ENCODE data around the gene CLPX. TPM values are rescaled to one million over a fixed set of nuclear protein-coding genes. Genes with fewer than 3 reads are reported as not detected.
"Not testable (repeated sequence)": the region's sequence is repeated elsewhere in the genome, so short reads cannot be mapped to it uniquely, and the experiment has no call there.

CLPX gene
- total and polyA plus RNA-seq, 7 experiments from 2014 or later: 33.4 to 56.3 (median 37.0) TPM

GRCh38 chr15:65184305-65184867, 756 bp downstream of the CLPX start:
- ChIA-PET POLR2A (interaction anchor here (0.6 to 3.4 kb wide), 5 partner anchors 102 to 291 kb away, joined by 3 to 32 read pairs (median 15); partner anchors contain the start of genes PARP16 and RNU5B-1), CTCF (no interaction called here)
- H3K36me3 ChIP-seq (ENCODE audit: control insufficient read depth in 2 of 3, insufficient read depth in 3 of 3, low read length in 3 of 3): peaks cover 0 to 20% (median 0%) of the 10 kb centered on the region in 3 experiments
- peaks cover 0 to 8% (median 0%) of the 10 kb centered on the region in 5 donors for H3K36me3 Mint-ChIP-seq
- H3K9me3 Mint-ChIP-seq: peaks cover 0 to 2% (median 0%) of the 10 kb centered on the region in 11 donors
- peak in 6 of 9 donors; percentile 13 to 55 (median 26) for DNase-seq
- no peaks in the 10 kb centered on the region for H3K9me3 ChIP-seq (ENCODE audit: control insufficient read depth in 2 of 3, low read length in 3 of 3)
- H3K4me3 Mint-ChIP-seq: peak overlapping the region; percentile 89 to 96 (median 94)
- H3K4me1 ChIP-seq (ENCODE audit: control insufficient read depth in 2 of 2, insufficient read depth in 2 of 2, low read length in 2 of 2): peaks cover 4% of the 10 kb centered on the region in 2 donors
- H3K4me3 ChIP-seq (ENCODE audit: low read length): peak overlapping the region; percentile 85
- intact Hi-C loops (cut with micrococcal nuclease): loop anchor here (2.0 to 10.0 kb wide), 3 partner anchors 120 to 1910 kb away; partner anchors contain the start of genes APH1B (in 1 of the 2), RNU5B-1 (in 1 of the 2) and TRIP4 (in 1 of the 2)
- H3K4me1 Mint-ChIP-seq: peaks cover 14 to 47% (median 37%) of the 10 kb centered on the region in 7 donors
- no peak for ATAC-seq
- no peaks in the 10 kb centered on the region for H3K27me3 Mint-ChIP-seq
- H3K27ac Mint-ChIP-seq: peak overlapping the region; percentile 86 to 97 (median 96)
- H3K27ac ChIP-seq (ENCODE audit: low read depth, low read length): peak overlapping the region; percentile 93
- H3K27me3 ChIP-seq (ENCODE audit: control insufficient read depth in 2 of 2, insufficient read depth in 2 of 2, low read length in 2 of 2): no peaks in the 10 kb centered on the region

- no peaks in the 10 kb centered on the region for H3K27me3 ChIP-seq (ENCODE audit: control insufficient read depth in 2 of 2, insufficient read depth in 2 of 2, low read length in 2 of 2)
- CTCF ChIA-PET: no interaction called here
- intact Hi-C loops (cut with micrococcal nuclease): loop anchor here (2.0 to 10.0 kb wide), 3 partner anchors 121 to 1909 kb away; partner anchors contain the start of genes APH1B (in 1 of the 2), RNU5B-1 (in 1 of the 2) and TRIP4 (in 1 of the 2)
- H3K4me3 ChIP-seq (ENCODE audit: low read length): peak overlapping the region; percentile 85
- no peaks in the 10 kb centered on the region for H3K9me3 ChIP-seq (ENCODE audit: control insufficient read depth in 2 of 3, low read length in 3 of 3)
- peaks cover 0 to 21% (median 4%) of the 10 kb centered on the region in 3 experiments for H3K36me3 ChIP-seq (ENCODE audit: control insufficient read depth in 2 of 3, insufficient read depth in 3 of 3, low read length in 3 of 3)
- DNase-seq (no peak), ATAC-seq (no peak)
- no peaks in the 10 kb centered on the region for H3K27me3 Mint-ChIP-seq
- POLR2A ChIA-PET: interaction anchor here (0.6 to 3.4 kb wide), 3 partner anchors 102 to 290 kb away, joined by 3 to 32 read pairs (median 3); partner anchors contain the start of gene PARP16
- peaks cover 0 to 2% (median 0%) of the 10 kb centered on the region in 11 donors for H3K9me3 Mint-ChIP-seq
- H3K4me1 Mint-ChIP-seq: peaks cover 14 to 51% (median 39%) of the 10 kb centered on the region in 7 donors
- peaks cover 0 to 8% (median 0%) of the 10 kb centered on the region in 5 donors for H3K36me3 Mint-ChIP-seq
- H3K4me3 Mint-ChIP-seq: peak overlapping the region; percentile 89 to 96 (median 94)
- peaks cover 4% of the 10 kb centered on the region in 2 donors for H3K4me1 ChIP-seq (ENCODE audit: control insufficient read depth in 2 of 2, insufficient read depth in 2 of 2, low read length in 2 of 2)
- H3K27ac ChIP-seq (ENCODE audit: low read depth, low read length): peak overlapping the region; percentile 93
- H3K27ac Mint-ChIP-seq: peak overlapping the region; percentile 86 to 97 (median 96)
Measured at GRCh38 chr15:65183865-65184159, 1.3 kb downstream of the CLPX start.

GRCh38 chr15:65182538-65182937, 2.6 kb downstream of the CLPX start:
- ATAC-seq (no peak), DNase-seq (no peak)
- H3K27ac Mint-ChIP-seq: peak overlapping the region in 7 of 9 donors; percentile 33 to 96 (median 90)
- ChIA-PET CTCF (interaction anchor here (0.6 kb wide), 1 partner anchor 126 kb away, joined by 3 read pairs; no protein-coding TSS in a partner anchor), POLR2A (interaction anchor here (1.0 to 1.6 kb wide), 2 partner anchors 104 to 122 kb away, joined by 4 to 8 read pairs; partner anchors contain the start of genes PARP16 and RNU5B-1)
- no peak overlapping the region for H3K27ac ChIP-seq (ENCODE audit: low read depth, low read length)
- peaks cover 14 to 53% (median 41%) of the 10 kb centered on the region in 7 donors for H3K4me1 Mint-ChIP-seq
- no peaks in the 10 kb centered on the region for H3K27me3 Mint-ChIP-seq
- no peaks in the 10 kb centered on the region for H3K27me3 ChIP-seq (ENCODE audit: control insufficient read depth in 2 of 2, insufficient read depth in 2 of 2, low read length in 2 of 2)
- H3K9me3 ChIP-seq (ENCODE audit: control insufficient read depth in 2 of 3, low read length in 3 of 3): no peaks in the 10 kb centered on the region
- H3K36me3 Mint-ChIP-seq: peaks cover 0 to 8% (median 0%) of the 10 kb centered on the region in 5 donors
- H3K4me3 Mint-ChIP-seq: peak overlapping the region; percentile 89 to 96 (median 94)
- intact Hi-C loops (cut with micrococcal nuclease): loop anchor here in 1 of 2 donors (10.0 kb wide), 1 partner anchor 1908 kb away; the partner anchor contains the start of gene APH1B
- peaks cover 0 to 31% (median 9%) of the 10 kb centered on the region in 3 experiments for H3K36me3 ChIP-seq (ENCODE audit: control insufficient read depth in 2 of 3, insufficient read depth in 3 of 3, low read length in 3 of 3)
- H3K9me3 Mint-ChIP-seq: peaks cover 0 to 2% (median 0%) of the 10 kb centered on the region in 11 donors
- no peak overlapping the region for H3K4me3 ChIP-seq (ENCODE audit: low read length)
- peaks cover 4% of the 10 kb centered on the region in 2 donors for H3K4me1 ChIP-seq (ENCODE audit: control insufficient read depth in 2 of 2, insufficient read depth in 2 of 2, low read length in 2 of 2)

- H3K9me3 ChIP-seq (ENCODE audit: control insufficient read depth in 2 of 3, low read length in 3 of 3); H3K9me3 Mint-ChIP-seq; ATAC-seq; DNase-seq; H3K4me1 ChIP-seq (ENCODE audit: control insufficient read depth in 2 of 2, insufficient read depth in 2 of 2, low read length in 2 of 2); CTCF ChIA-PET; H3K36me3 Mint-ChIP-seq; H3K27ac ChIP-seq (ENCODE audit: low read depth, low read length); H3K27me3 ChIP-seq (ENCODE audit: control insufficient read depth in 2 of 2, insufficient read depth in 2 of 2, low read length in 2 of 2); H3K27me3 Mint-ChIP-seq; H3K4me3 ChIP-seq (ENCODE audit: low read length): not testable (repeated sequence)
- intact Hi-C loops (cut with micrococcal nuclease): loop anchor here in 1 of 2 donors (10.0 kb wide), 1 partner anchor 1907 kb away; the partner anchor contains the start of gene APH1B
- peaks cover 0 to 37% (median 9%) of the 10 kb centered on the region in 3 experiments for H3K36me3 ChIP-seq (ENCODE audit: control insufficient read depth in 2 of 3, insufficient read depth in 3 of 3, low read length in 3 of 3)
- peak overlapping the region in 3 of 9 donors; percentile 12 to 91 (median 64) for H3K27ac Mint-ChIP-seq
- POLR2A ChIA-PET: interaction anchor here (1.0 to 1.6 kb wide), 2 partner anchors 105 to 122 kb away, joined by 4 to 8 read pairs; partner anchors contain the start of genes PARP16 and RNU5B-1
- peak overlapping the region in 7 of 10 donors; percentile 42 to 95 (median 60) for H3K4me3 Mint-ChIP-seq
- peaks cover 14 to 53% (median 41%) of the 10 kb centered on the region in 7 donors for H3K4me1 Mint-ChIP-seq
Measured at GRCh38 chr15:65181582-65182353, 3.4 kb downstream of the CLPX start.

- H3K36me3 Mint-ChIP-seq: peaks cover 0 to 13% (median 5%) of the 10 kb centered on the region in 5 donors
- H3K36me3 ChIP-seq (ENCODE audit: control insufficient read depth in 2 of 3, insufficient read depth in 3 of 3, low read length in 3 of 3): peaks cover 7 to 48% (median 12%) of the 10 kb centered on the region in 3 experiments
- ChIA-PET CTCF (interaction anchor here (0.7 to 1.3 kb wide), 2 partner anchors 26 to 117 kb away, joined by 3 read pairs; no protein-coding TSS in a partner anchor), POLR2A (interaction anchor here (0.6 to 1.6 kb wide), 2 partner anchors 107 to 1268 kb away, joined by 3 read pairs; partner anchors contain the start of gene PARP16)
- no peak overlapping the region for H3K27ac ChIP-seq (ENCODE audit: low read depth, low read length)
- no peak overlapping the region for H3K4me3 ChIP-seq (ENCODE audit: low read length)
- peak overlapping the region in 1 of 10 donors; percentile 4 for H3K4me3 Mint-ChIP-seq
- no peaks in the 10 kb centered on the region for H3K27me3 ChIP-seq (ENCODE audit: control insufficient read depth in 2 of 2, insufficient read depth in 2 of 2, low read length in 2 of 2)
- H3K9me3 ChIP-seq (ENCODE audit: control insufficient read depth in 2 of 3, low read length in 3 of 3): no peaks in the 10 kb centered on the region
- H3K27ac Mint-ChIP-seq: no peak overlapping the region
- no peaks in the 10 kb centered on the region for H3K9me3 Mint-ChIP-seq
- no peaks in the 10 kb centered on the region for H3K27me3 Mint-ChIP-seq
- ATAC-seq (no peak), DNase-seq (no peak)
- peaks cover 14 to 53% (median 46%) of the 10 kb centered on the region in 7 donors for H3K4me1 Mint-ChIP-seq
- intact Hi-C loops (cut with micrococcal nuclease): loop anchor here in 1 of 2 donors (10.0 kb wide), 1 partner anchor 1905 kb away; the partner anchor contains the start of gene APH1B
- H3K4me1 ChIP-seq (ENCODE audit: control insufficient read depth in 2 of 2, insufficient read depth in 2 of 2, low read length in 2 of 2): peaks cover 0 to 4% of the 10 kb centered on the region in 2 donors
Measured at GRCh38 chr15:65180167-65180566, 5.0 kb downstream of the CLPX start.

- H3K9me3 Mint-ChIP-seq: no peaks in the 10 kb centered on the region
- ChIA-PET CTCF (interaction anchor here (0.6 to 1.0 kb wide), 2 partner anchors 119 to 250 kb away, joined by 4 read pairs; no protein-coding TSS in a partner anchor), POLR2A (interaction anchor here (0.6 kb wide), 1 partner anchor 561 kb away, joined by 3 read pairs; no protein-coding TSS in a partner anchor)
- H3K36me3 Mint-ChIP-seq: peaks cover 0 to 19% (median 10%) of the 10 kb centered on the region in 5 donors
- ATAC-seq (no peak), DNase-seq (no peak)
- H3K27me3 ChIP-seq (ENCODE audit: control insufficient read depth in 2 of 2, insufficient read depth in 2 of 2, low read length in 2 of 2): no peaks in the 10 kb centered on the region
- H3K27ac ChIP-seq (ENCODE audit: low read depth, low read length): no peak overlapping the region
- no peaks in the 10 kb centered on the region for H3K27me3 Mint-ChIP-seq
- peaks cover under 1 to 44% (median 41%) of the 10 kb centered on the region in 7 donors for H3K4me1 Mint-ChIP-seq
- peak overlapping the region in 1 of 9 donors; percentile 26 for H3K27ac Mint-ChIP-seq
- no peak overlapping the region for H3K4me3 ChIP-seq (ENCODE audit: low read length)
- peaks cover 0 to 4% of the 10 kb centered on the region in 2 donors for H3K4me1 ChIP-seq (ENCODE audit: control insufficient read depth in 2 of 2, insufficient read depth in 2 of 2, low read length in 2 of 2)
- intact Hi-C loops (cut with micrococcal nuclease): loop anchor here in 1 of 2 donors (2.0 kb wide), 1 partner anchor 15 kb away; no protein-coding TSS in a partner anchor
- H3K36me3 ChIP-seq (ENCODE audit: control insufficient read depth in 2 of 3, insufficient read depth in 3 of 3, low read length in 3 of 3): peaks cover 7 to 53% (median 12%) of the 10 kb centered on the region in 3 experiments
- no peaks in the 10 kb centered on the region for H3K9me3 ChIP-seq (ENCODE audit: control insufficient read depth in 2 of 3, low read length in 3 of 3)
- no peak overlapping the region for H3K4me3 Mint-ChIP-seq
Measured at GRCh38 chr15:65177901-65178300, 7.2 kb downstream of the CLPX start.
